ENCODE results near the gene FAM72C.
"Not testable (repeated sequence)": the region's sequence is repeated elsewhere in the genome, so short reads cannot be mapped to it uniquely, and the experiment has no call there.

Gene FAM72C

GRCh38 chr1:143942238-143942860 lies 29.4 kb downstream of the FAM72C start:
- not testable (repeated sequence) for H3K4me1 ChIP-seq (ENCODE audit: control insufficient read depth, insufficient read depth, low read length); H3K4me3 ChIP-seq (ENCODE audit: low read depth, low read length); H3K27me3 ChIP-seq (ENCODE audit: control insufficient read depth, insufficient read depth, low read length); H3K36me3 ChIP-seq (ENCODE audit: control insufficient read depth, insufficient read depth, low read length); H3K9me3 ChIP-seq (ENCODE audit: control insufficient read depth, insufficient read depth, low read length); H3K27ac ChIP-seq (ENCODE audit: low read depth, low read length); H3K9ac ChIP-seq (ENCODE audit: low read depth, low read length)

- H3K36me3 ChIP-seq (ENCODE audit: control insufficient read depth, insufficient read depth, low read length); H3K27ac ChIP-seq (ENCODE audit: low read depth, low read length); H3K4me1 ChIP-seq (ENCODE audit: control insufficient read depth, insufficient read depth, low read length); H3K9me3 ChIP-seq (ENCODE audit: control insufficient read depth, insufficient read depth, low read length); H3K4me3 ChIP-seq (ENCODE audit: low read depth, low read length); H3K27me3 ChIP-seq (ENCODE audit: control insufficient read depth, insufficient read depth, low read length); H3K9ac ChIP-seq (ENCODE audit: low read depth, low read length): not testable (repeated sequence)
Observed at GRCh38 chr1:143939666-143940065, 32.1 kb downstream of the FAM72C start.

GRCh38 chr1:143938922-143939321 lies 32.9 kb downstream of the FAM72C start:
- not testable (repeated sequence) for H3K4me3 ChIP-seq (ENCODE audit: low read depth, low read length); H3K27ac ChIP-seq (ENCODE audit: low read depth, low read length); H3K9ac ChIP-seq (ENCODE audit: low read depth, low read length); H3K4me1 ChIP-seq (ENCODE audit: control insufficient read depth, insufficient read depth, low read length); H3K9me3 ChIP-seq (ENCODE audit: control insufficient read depth, insufficient read depth, low read length); H3K27me3 ChIP-seq (ENCODE audit: control insufficient read depth, insufficient read depth, low read length); H3K36me3 ChIP-seq (ENCODE audit: control insufficient read depth, insufficient read depth, low read length)

- not testable (repeated sequence) for H3K9me3 ChIP-seq (ENCODE audit: control insufficient read depth, insufficient read depth, low read length); H3K27me3 ChIP-seq (ENCODE audit: control insufficient read depth, insufficient read depth, low read length); H3K4me3 ChIP-seq (ENCODE audit: low read depth, low read length); H3K27ac ChIP-seq (ENCODE audit: low read depth, low read length); H3K4me1 ChIP-seq (ENCODE audit: control insufficient read depth, insufficient read depth, low read length); H3K36me3 ChIP-seq (ENCODE audit: control insufficient read depth, insufficient read depth, low read length); H3K9ac ChIP-seq (ENCODE audit: low read depth, low read length)
Observed at GRCh38 chr1:143936457-143937115, 35.2 kb downstream of the FAM72C start.

GRCh38 chr1:143919127-143919526 lies 52.7 kb downstream of the FAM72C start:
- not testable (repeated sequence) for H3K27ac ChIP-seq (ENCODE audit: low read depth, low read length); H3K27me3 ChIP-seq (ENCODE audit: control insufficient read depth, insufficient read depth, low read length); H3K4me1 ChIP-seq (ENCODE audit: control insufficient read depth, insufficient read depth, low read length); H3K9ac ChIP-seq (ENCODE audit: low read depth, low read length); H3K9me3 ChIP-seq (ENCODE audit: control insufficient read depth, insufficient read depth, low read length); H3K36me3 ChIP-seq (ENCODE audit: control insufficient read depth, insufficient read depth, low read length); H3K4me3 ChIP-seq (ENCODE audit: low read depth, low read length)

- not testable (repeated sequence) for H3K27ac ChIP-seq (ENCODE audit: low read depth, low read length); H3K36me3 ChIP-seq (ENCODE audit: control insufficient read depth, insufficient read depth, low read length); H3K4me3 ChIP-seq (ENCODE audit: low read depth, low read length); H3K9ac ChIP-seq (ENCODE audit: low read depth, low read length); H3K27me3 ChIP-seq (ENCODE audit: control insufficient read depth, insufficient read depth, low read length); H3K4me1 ChIP-seq (ENCODE audit: control insufficient read depth, insufficient read depth, low read length); H3K9me3 ChIP-seq (ENCODE audit: control insufficient read depth, insufficient read depth, low read length)
Observed at GRCh38 chr1:143918552-143918951, 53.2 kb downstream of the FAM72C start.

GRCh38 chr1:143913705-143914104 lies 58.1 kb downstream of the FAM72C start:
- not testable (repeated sequence) for H3K27ac ChIP-seq (ENCODE audit: low read depth, low read length); H3K4me3 ChIP-seq (ENCODE audit: low read depth, low read length); H3K4me1 ChIP-seq (ENCODE audit: control insufficient read depth, insufficient read depth, low read length); H3K27me3 ChIP-seq (ENCODE audit: control insufficient read depth, insufficient read depth, low read length); H3K9me3 ChIP-seq (ENCODE audit: control insufficient read depth, insufficient read depth, low read length); H3K9ac ChIP-seq (ENCODE audit: low read depth, low read length); H3K36me3 ChIP-seq (ENCODE audit: control insufficient read depth, insufficient read depth, low read length)
